AG04450 (cell line): ENCODE measurements around the gene MVD. TPM values are rescaled to one million over a fixed set of nuclear protein-coding genes. Genes with fewer than 3 reads are reported as not detected.

Experiments
- CTCF ChIA-PET: fragments of 300-600, 350-600 bp; formaldehyde crosslinking; extraction: SDS; loops from one replicate; lab custom pipeline; 2022; ENCODE audit warnings: antibody characterized with exemption, inconsistent platforms; lab: Charles Lee
- POLR2A ChIA-PET: fragments of 350-600 bp; formaldehyde crosslinking; extraction: SDS; loops from one replicate; lab custom pipeline; 2021; ENCODE audit warnings: antibody characterized with exemption, inconsistent platforms; lab: Yijun Ruan, JAX
- DNase-seq: peaks from one replicate; pipeline ENCODE4 v3.0.0-alpha.2; 2011; ENCODE audit warnings: low read depth, low spot score
- H3K27ac ChIP-seq: one replicate; pipeline ENCODE4 v1.5.1; 2012; ENCODE audit warnings: low read depth, low read length, control low read depth
- H3K27me3 ChIP-seq: one replicate; pipeline ENCODE4 v1.6.0; 2012; ENCODE audit warnings: low read length; ENCODE audit not compliant: control insufficient read depth, insufficient read depth
- H3K4me3 ChIP-seq: 2 replicates; pipeline ENCODE4 v1.5.1; 2011; ENCODE audit warnings: mild to moderate bottlenecking, low read depth, low read length, control low read depth
- H3K9me3 ChIP-seq: 2 replicates; pipeline ENCODE4 v1.5.1; 2012; ENCODE audit warnings: low read length; ENCODE audit not compliant: control insufficient read depth, insufficient read depth
- CTCF ChIP-seq: IDR thresholded peaks from 2 replicates; pipeline ENCODE4 v1.5.1; 2011; ENCODE audit warnings: low read depth, low read length, control low read depth, inconsistent platforms
- polyA plus RNA-seq: library from polyadenylated mRNA; depleted of rRNA; stranded (reverse); fragments of >200 nt; gene quantifications from 2 replicates; pipeline ENCODE4 v1.2.3, GENCODE V29; 2011

Gene MVD
- polyA plus RNA-seq, 1 experiment = 9.1 TPM

DNA sequence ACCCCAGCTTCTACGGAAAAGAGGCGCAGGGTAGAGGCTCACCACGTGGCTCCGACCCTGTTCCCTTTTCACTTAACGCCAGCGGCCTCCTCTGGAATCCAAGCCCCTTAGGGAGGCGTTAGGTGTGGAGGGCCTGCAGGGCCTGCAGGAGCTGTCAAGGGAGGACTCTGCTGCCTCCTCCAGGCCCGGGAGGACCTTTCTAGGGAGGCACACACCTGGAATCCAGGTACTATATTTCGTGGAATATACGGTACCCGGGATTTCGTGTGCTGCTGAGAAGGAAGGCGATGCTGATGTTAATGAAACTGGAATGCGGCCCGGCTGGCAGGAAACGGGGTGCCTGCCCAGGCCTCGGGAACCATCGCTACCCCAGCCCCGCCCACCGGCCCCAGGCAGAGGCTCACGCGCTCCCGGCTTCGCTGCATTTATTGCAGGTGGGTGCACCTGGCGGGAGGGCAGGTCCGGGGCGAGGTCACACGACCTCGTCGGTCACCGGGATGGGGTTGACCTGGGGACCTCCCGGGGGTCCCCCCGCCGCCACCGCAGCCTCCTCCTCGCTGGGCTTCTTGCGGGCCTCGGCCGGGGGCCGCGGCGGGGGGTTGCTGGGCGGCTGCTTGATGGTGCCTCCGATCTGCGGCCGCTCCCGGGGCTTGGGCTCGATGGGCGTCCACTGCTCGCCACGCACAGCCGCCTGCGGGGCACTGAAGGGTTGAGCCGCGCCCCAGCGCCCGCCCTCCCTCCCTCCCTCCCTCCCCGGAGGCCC is 19.8 kb downstream of the MVD start:
- DNase-seq = no peak
- Histone ChIP-seq H3K4me3 (no peak overlapping the region), H3K27me3 (peaks cover 27% of the 10 kb centered on the region), H3K9me3 (peaks cover 3% of the 10 kb centered on the region; the same call in 1 of the 2 replicates), H3K27ac (no peak overlapping the region)
- CTCF ChIA-PET = no interaction called here
- TF ChIP-seq CTCF = no peak
- POLR2A ChIA-PET = no interaction called here

DNA sequence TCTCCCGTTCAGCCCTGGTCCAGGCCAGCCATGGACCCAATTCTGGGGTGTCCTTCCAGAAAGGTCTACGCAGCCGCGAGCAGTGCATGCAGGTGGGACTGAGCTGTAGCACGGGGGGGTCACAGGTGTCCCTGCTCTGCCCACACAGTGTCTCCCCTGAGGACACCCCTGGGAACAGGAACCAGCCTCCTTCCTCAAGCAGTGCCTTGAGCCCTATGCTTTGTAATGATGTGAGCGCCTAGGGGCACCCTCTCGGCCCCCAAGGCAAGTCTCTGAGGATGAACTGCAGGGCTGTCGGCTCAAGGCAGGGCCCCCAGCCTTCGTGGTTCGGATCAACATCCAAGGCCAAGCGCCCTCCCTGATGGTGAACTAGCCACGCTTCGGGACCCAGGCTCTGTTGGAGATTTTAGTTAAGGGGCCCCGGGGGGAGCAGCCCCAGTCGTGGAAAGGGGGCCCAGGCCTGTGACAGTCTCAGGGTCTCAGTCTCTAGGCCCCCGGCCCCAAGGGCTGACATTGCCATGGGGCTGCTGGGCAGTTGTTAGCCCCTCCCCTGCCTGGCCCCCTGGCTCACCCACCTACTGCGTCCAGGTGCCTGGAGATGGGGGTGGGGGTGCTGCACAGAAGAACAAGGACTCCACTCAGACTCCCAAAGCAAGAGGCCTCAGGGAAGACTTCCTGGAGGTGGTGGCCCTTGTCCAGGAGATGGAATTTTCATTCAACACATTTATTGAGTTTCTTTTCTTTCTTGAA is 22.2 kb downstream of the MVD start:
- POLR2A ChIA-PET = interaction anchor here (0.6 to 0.7 kb wide), 2 partner anchors 26 to 152 kb away, joined by 3 to 7 read pairs; no protein-coding TSS in a partner anchor
- H3K27me3 ChIP-seq = peaks cover 27% of the 10 kb centered on the region
- TF ChIP-seq CTCF = no peak

GRCh38 chr16:88640039-88640495 is 22.8 kb downstream of the MVD start:
- CTCF ChIA-PET = no interaction called here
- TF ChIP-seq CTCF = no peak

More for the DNA sequence above, 22.2 kb downstream of the MVD start:
- DNase-seq = no peak
- Histone ChIP-seq H3K4me3 (no peak overlapping the region), H3K9me3 (peaks cover 3% of the 10 kb centered on the region; the same call in 1 of the 2 replicates), H3K27ac (no peak overlapping the region)
- CTCF ChIA-PET = no interaction called here

GRCh38 chr16:88639231-88640038 is 23.5 kb downstream of the MVD start:
- no peak overlapping the region for H3K27ac ChIP-seq
- DNase-seq = no peak
- H3K4me3 ChIP-seq = no peak overlapping the region
- CTCF ChIA-PET = no interaction called here
- peaks cover 27% of the 10 kb centered on the region for H3K27me3 ChIP-seq
- TF ChIP-seq CTCF = no peak
- POLR2A ChIA-PET = interaction anchor here (0.5 to 1.5 kb wide), 2 partner anchors 23 to 147 kb away, joined by 4 to 7 read pairs; partner anchors contain the start of gene MVD
- H3K9me3 ChIP-seq = peaks cover 3% of the 10 kb centered on the region; the same call in 1 of the 2 replicates

More at GRCh38 chr16:88640039-88640495, 22.8 kb downstream of the MVD start:
- Histone ChIP-seq H3K27ac (no peak overlapping the region), H3K27me3 (peaks cover 27% of the 10 kb centered on the region), H3K9me3 (peaks cover 3% of the 10 kb centered on the region; the same call in 1 of the 2 replicates), H3K4me3 (no peak overlapping the region)
- no peak for DNase-seq
- POLR2A ChIA-PET = interaction anchor here (0.6 to 1.5 kb wide), 2 partner anchors 22 to 26 kb away, joined by 4 to 7 read pairs; partner anchors contain the start of gene MVD
